Mesodermal cell (in vitro differentiated cells): ENCODE results near the gene CFAP107. TPM values are rescaled to one million over a fixed set of nuclear protein-coding genes. Genes with fewer than 3 reads are reported as not detected.

ENCODE experiments used
- H3K27ac ChIP-seq: 2 replicates; pipeline ENCODE4 v1.7.0; 2013; ENCODE audit warnings: mild to moderate bottlenecking, low read depth, low read length, moderate library complexity; ENCODE audit not compliant: severe bottlenecking
- H3K36me3 ChIP-seq: 2 replicates; pipeline ENCODE4 v1.7.1; 2013; ENCODE audit warnings: mild to moderate bottlenecking, low read length, moderate library complexity; ENCODE audit not compliant: control insufficient read depth, insufficient read depth
- H3K4me1 ChIP-seq: one replicate; pipeline ENCODE4 v1.7.1; 2013; ENCODE audit warnings: mild to moderate bottlenecking, low read length; ENCODE audit not compliant: insufficient read depth, control insufficient read depth, poor library complexity, severe bottlenecking
- H3K4me3 ChIP-seq: 2 replicates; pipeline ENCODE4 v1.7.0; 2013; ENCODE audit warnings: low read length, control low read depth, mild to moderate bottlenecking; ENCODE audit not compliant: insufficient read depth, poor library complexity, severe bottlenecking; ENCODE audit errors: extremely low read depth
- H3K9me3 ChIP-seq: 2 replicates; pipeline ENCODE4 v1.7.1; 2013; ENCODE audit warnings: mild to moderate bottlenecking, low read length, moderate library complexity; ENCODE audit not compliant: control insufficient read depth
- WGBS, 2 experiments: methylation state at CpG; one replicate each; pipeline ENCODE4 v1.1.5; 2013; ENCODE audit warnings: missing lambda C conversion rate in 2 of 2; ENCODE audit not compliant: insufficient coverage in 2 of 2; 5-methylcytosine and 5-hydroxymethylcytosine counted together
- polyA plus RNA-seq, 2 experiments: library from polyadenylated mRNA; stranded (reverse); fragments of 50-300 nt; gene quantifications; one replicate each; pipeline ENCODE4 v1.2.3, GENCODE V29; 2013

CFAP107 gene
- polyA plus RNA-seq (2013, experiment 1 of 2), result not detected
- not detected for polyA plus RNA-seq (2013, experiment 2 of 2)

DNA sequence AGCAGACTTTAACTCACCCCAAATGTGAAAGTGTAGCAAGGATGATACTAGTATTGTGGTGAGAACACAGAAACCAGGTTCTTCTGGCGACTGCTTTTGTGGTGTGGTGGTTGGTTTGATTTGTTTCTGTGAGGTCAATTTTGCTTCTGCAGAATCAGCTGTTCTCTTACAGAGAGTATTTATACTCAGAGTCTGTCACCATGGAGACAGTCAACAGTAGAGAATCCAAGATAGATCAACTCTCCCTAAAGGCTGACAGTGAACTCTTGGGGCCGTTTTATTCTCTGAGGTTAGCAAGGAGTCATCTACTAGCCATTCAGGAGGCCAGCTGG, at the start of gene CFAP107:
CFAP107 (plus strand) TSS at position 209 of the 332 bp plus-strand sequence. CDS start 231 bp downstream, outside the sequence.
- WGBS, 2 experiments, result 81% methylated on average over 2 of the region's 2 CpGs; no CpG with 5 or more reads in 1 of the 2 experiments
- Histone ChIP-seq H3K4me3 (no peak within 1 kb of the TSS), H3K9me3 (no peaks in the 10 kb centered on the region), H3K36me3 (no peaks in the 10 kb centered on the region), H3K4me1 (no peaks in the 10 kb centered on the region), H3K27ac (no peak within 1 kb of the TSS)

DNA sequence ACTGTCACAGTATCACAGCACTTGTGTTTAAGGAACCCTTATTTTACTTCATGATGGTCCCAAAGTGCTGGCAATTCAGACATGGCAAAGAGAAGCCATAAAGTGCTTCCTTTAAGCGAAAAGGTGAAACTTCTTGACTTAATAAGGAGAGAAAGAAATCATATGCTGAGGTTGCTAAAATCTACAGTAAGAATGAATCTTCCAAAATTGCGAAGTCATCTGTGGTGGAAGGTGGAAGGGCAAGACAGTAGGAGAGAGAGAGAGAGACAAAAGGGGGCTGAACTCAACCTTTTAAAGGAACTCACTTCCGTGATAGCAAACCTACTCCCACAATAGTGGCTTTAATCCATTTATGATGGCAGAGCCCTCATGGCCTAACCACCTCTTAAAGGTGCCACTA, 49.3 kb upstream of the CFAP107 start:
- H3K36me3 ChIP-seq, result no peaks in the 10 kb centered on the region
- no peak overlapping the region for H3K4me3 ChIP-seq
- H3K9me3 ChIP-seq, result no peaks in the 10 kb centered on the region
- WGBS, 2 experiments, result 95 to 100% methylated on average over 1 to 2 of the region's 3 CpGs
- H3K4me1 ChIP-seq, result no peaks in the 10 kb centered on the region
- H3K27ac ChIP-seq, result no peak overlapping the region

DNA sequence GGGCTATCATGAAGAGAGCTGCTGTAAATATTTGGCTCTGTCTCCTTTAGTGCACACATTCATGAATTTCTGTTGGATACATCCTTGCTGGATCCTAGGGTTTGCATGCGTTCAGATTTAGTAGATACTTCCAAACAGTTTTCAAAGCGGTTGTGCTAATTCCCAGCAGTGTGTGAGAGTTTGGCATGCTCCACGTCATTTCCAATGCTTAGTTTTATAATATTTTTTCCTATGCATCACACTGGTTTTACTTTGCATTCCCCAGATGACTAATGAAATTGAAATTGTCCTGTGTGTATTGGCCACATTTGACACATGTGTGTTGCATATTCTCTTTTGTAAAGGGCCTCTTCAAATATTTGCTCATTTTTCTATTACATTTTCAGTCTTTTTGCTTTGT, 48.6 kb upstream of the CFAP107 start:
- H3K27ac ChIP-seq, result no peak overlapping the region
- H3K36me3 ChIP-seq, result no peaks in the 10 kb centered on the region
- no peaks in the 10 kb centered on the region for H3K4me1 ChIP-seq
- WGBS, 2 experiments, result 76 to 100% methylated on average over 1 to 3 of the region's 3 CpGs
- no peak overlapping the region for H3K4me3 ChIP-seq
- H3K9me3 ChIP-seq, result no peaks in the 10 kb centered on the region

- H3K27ac ChIP-seq, result no peak overlapping the region
- no peaks in the 10 kb centered on the region for H3K36me3 ChIP-seq
- WGBS, 2 experiments, result 85 to 93% methylated on average over 4 to 5 of the region's 6 CpGs
- H3K4me1 ChIP-seq, result no peaks in the 10 kb centered on the region
- H3K4me3 ChIP-seq, result no peak overlapping the region
- peaks cover 9% of the 10 kb centered on the region for H3K9me3 ChIP-seq
These were observed 42.1 kb upstream of the CFAP107 start for GRCh38 chr1:12703821-12704451.

- no peaks in the 10 kb centered on the region for H3K36me3 ChIP-seq
These were observed 39.9 kb upstream of the CFAP107 start for GRCh38 chr1:12706061-12706460.

GRCh38 chr1:12708396-12709090, 37.5 kb upstream of the CFAP107 start:
- H3K4me3 ChIP-seq, result no peak overlapping the region
- whole genome bisulfite sequencing, 2 experiments, result 79 to 86% methylated on average over 2 to 3 of the region's 4 CpGs
- no peaks in the 10 kb centered on the region for H3K36me3 ChIP-seq
- peaks cover 11% of the 10 kb centered on the region for H3K4me1 ChIP-seq
- no peak overlapping the region for H3K27ac ChIP-seq
- peaks cover 6% of the 10 kb centered on the region for H3K9me3 ChIP-seq

More at GRCh38 chr1:12706061-12706460, 39.9 kb upstream of the CFAP107 start:
- Histone ChIP-seq H3K27ac (no peak overlapping the region), H3K9me3 (peaks cover 9% of the 10 kb centered on the region), H3K4me1 (no peaks in the 10 kb centered on the region), H3K4me3 (no peak overlapping the region)
- WGBS, 2 experiments, result 80 to 88% methylated on average over 1 to 3 of the region's 3 CpGs

GRCh38 chr1:12709091-12709491, 36.9 kb upstream of the CFAP107 start:
- H3K4me1 ChIP-seq, result peaks cover 11% of the 10 kb centered on the region
- no peak overlapping the region for H3K4me3 ChIP-seq
- H3K27ac ChIP-seq, result no peak overlapping the region
- no peaks in the 10 kb centered on the region for H3K36me3 ChIP-seq
- peaks cover 6% of the 10 kb centered on the region for H3K9me3 ChIP-seq
- 73% methylated on average over 1 of the region's 1 CpG; no CpG with 5 or more reads in 1 of the 2 experiments for WGBS, 2 experiments

GRCh38 chr1:12709696-12710095, 36.3 kb upstream of the CFAP107 start:
- H3K9me3 ChIP-seq, result peaks cover 6% of the 10 kb centered on the region
- H3K4me3 ChIP-seq, result no peak overlapping the region
- WGBS, 2 experiments, result 83% methylated on average over 1 of the region's 3 CpGs; no CpG with 5 or more reads in 1 of the 2 experiments
- no peaks in the 10 kb centered on the region for H3K36me3 ChIP-seq
- no peak overlapping the region for H3K27ac ChIP-seq
- H3K4me1 ChIP-seq, result peaks cover 11% of the 10 kb centered on the region

GRCh38 chr1:12711536-12711935, 34.5 kb upstream of the CFAP107 start:
- Histone ChIP-seq H3K4me3 (no peak overlapping the region), H3K27ac (peak overlapping the region; percentile 36), H3K36me3 (no peaks in the 10 kb centered on the region), H3K9me3 (peaks cover under 1% of the 10 kb centered on the region), H3K4me1 (peaks cover 11% of the 10 kb centered on the region)
- WGBS, 2 experiments, result no CpG with 5 or more reads among the region's 3 CpGs

- WGBS, 2 experiments, result 71 to 75% methylated on average over 1 of the region's 1 CpG
- H3K36me3 ChIP-seq, result no peaks in the 10 kb centered on the region
- no peaks in the 10 kb centered on the region for H3K9me3 ChIP-seq
- no peak overlapping the region for H3K4me3 ChIP-seq
- H3K27ac ChIP-seq, result peak overlapping the region; percentile 36
- peaks cover 11% of the 10 kb centered on the region for H3K4me1 ChIP-seq
These were observed 33.9 kb upstream of the CFAP107 start for GRCh38 chr1:12712076-12712475.

- Histone ChIP-seq H3K27ac (no peak overlapping the region), H3K36me3 (no peaks in the 10 kb centered on the region), H3K9me3 (no peaks in the 10 kb centered on the region), H3K4me1 (peaks cover 11% of the 10 kb centered on the region), H3K4me3 (no peak overlapping the region)
- 83 to 87% methylated on average over 5 to 7 of the region's 8 CpGs for WGBS, 2 experiments
These were observed 33.1 kb upstream of the CFAP107 start for GRCh38 chr1:12712929-12713328.
